HG02588 (cell line): ENCODE results near the gene GNG11.

ENCODE experiments used
- ATAC-seq: cut with Tn5 transposase; IDR thresholded peaks from one replicate; pipeline ENCODE4 v1.9.1; 2021; ENCODE audit warnings: mild to moderate bottlenecking, moderate library complexity; ENCODE audit not compliant: unreplicated experiment

The GNG11 gene

GRCh38 chr7:93921607-93922566 lies at the start of gene GNG11:
Gene GNG11, plus strand, starts transcription at chr7:93921735. Its CDS starts 403 bp downstream, at chr7:93922138.
- ATAC-seq: peak; percentile 91

GRCh38 chr7:93873998-93874574 lies 47.4 kb upstream of the GNG11 start:
- ATAC-seq: no peak

- no peak for ATAC-seq
These were observed 43.8 kb upstream of the GNG11 start for GRCh38 chr7:93877742-93878141.

- ATAC-seq: no peak
These were observed 42.2 kb upstream of the GNG11 start for GRCh38 chr7:93879356-93879755.

- ATAC-seq: no peak
These were observed 39.1 kb upstream of the GNG11 start for GRCh38 chr7:93882468-93882867.

GRCh38 chr7:93883078-93883916 lies 38.2 kb upstream of the GNG11 start:
- ATAC-seq: no peak

GRCh38 chr7:93883917-93884345 lies 37.6 kb upstream of the GNG11 start:
- no peak for ATAC-seq

- ATAC-seq: no peak
These were observed 37.0 kb upstream of the GNG11 start for GRCh38 chr7:93884541-93884940.

- ATAC-seq: no peak
These were observed 32.3 kb upstream of the GNG11 start for GRCh38 chr7:93889261-93889660.

GRCh38 chr7:93890041-93890463 lies 31.5 kb upstream of the GNG11 start:
- peak; percentile 38 for ATAC-seq

GRCh38 chr7:93890464-93891068 lies 31.0 kb upstream of the GNG11 start, which contains the start of gene TFPI2:
Gene TFPI2, minus strand, starts transcription at chr7:93890753. Its CDS starts 75 bp downstream, at chr7:93890678.
- ATAC-seq: peak; percentile 50

- no peak for ATAC-seq
These were observed 27.1 kb upstream of the GNG11 start for GRCh38 chr7:93894426-93894825.

- no peak for ATAC-seq
These were observed 26.4 kb upstream of the GNG11 start for GRCh38 chr7:93894966-93895640.

- no peak for ATAC-seq
These were observed 25.5 kb upstream of the GNG11 start for GRCh38 chr7:93895859-93896600.

GRCh38 chr7:93897680-93898079 lies 23.9 kb upstream of the GNG11 start:
- no peak for ATAC-seq

- ATAC-seq: peak; percentile 55
These were observed 18.6 kb upstream of the GNG11 start for GRCh38 chr7:93902777-93903423.

GRCh38 chr7:93906267-93906666 lies 15.3 kb upstream of the GNG11 start, which contains the start of gene GNGT1:
Gene GNGT1, plus strand, starts transcription at chr7:93906567. Its CDS starts 180 bp downstream, at chr7:93906747.
- no peak for ATAC-seq

GRCh38 chr7:93910076-93910994 lies 11.2 kb upstream of the GNG11 start:
- no peak for ATAC-seq
